ENCODE measurements around the gene RUNX2.

Gene RUNX2

GRCh38 chr6:45483021-45483420 is 154.9 kb downstream of the RUNX2 start:
- Mint-ChIP-seq H3K36me3 (ENCODE audit: insufficient read depth) (peaks cover 6% of the 10 kb centered on the region), H3K27ac (no peak overlapping the region)
- no peak for DNase-seq

GRCh38 chr6:45483501-45483900 is 155.4 kb downstream of the RUNX2 start:
- no peaks in the 10 kb centered on the region for H3K9me3 Mint-ChIP-seq
- no peak overlapping the region for H3K4me3 Mint-ChIP-seq
- peaks cover 6% of the 10 kb centered on the region for H3K36me3 Mint-ChIP-seq (ENCODE audit: insufficient read depth)
- DNase-seq, result no peak
- peaks cover 0 to 24% of the 10 kb centered on the region in 2 donors for H3K4me1 Mint-ChIP-seq (ENCODE audit: low read depth in 2 of 2)
- peak overlapping the region in 1 of 2 donors; percentile 73 for H3K27ac Mint-ChIP-seq
- no peak for ATAC-seq (replicated peaks)
- no peaks in the 10 kb centered on the region for H3K27me3 Mint-ChIP-seq

More at GRCh38 chr6:45483021-45483420, 154.9 kb downstream of the RUNX2 start:
- no peak for ATAC-seq (replicated peaks)
- Mint-ChIP-seq H3K4me1 (ENCODE audit: low read depth in 2 of 2) (peaks cover 0 to 23% of the 10 kb centered on the region in 2 donors), H3K27me3 (no peaks in the 10 kb centered on the region), H3K9me3 (no peaks in the 10 kb centered on the region), H3K4me3 (no peak overlapping the region)

DNA sequence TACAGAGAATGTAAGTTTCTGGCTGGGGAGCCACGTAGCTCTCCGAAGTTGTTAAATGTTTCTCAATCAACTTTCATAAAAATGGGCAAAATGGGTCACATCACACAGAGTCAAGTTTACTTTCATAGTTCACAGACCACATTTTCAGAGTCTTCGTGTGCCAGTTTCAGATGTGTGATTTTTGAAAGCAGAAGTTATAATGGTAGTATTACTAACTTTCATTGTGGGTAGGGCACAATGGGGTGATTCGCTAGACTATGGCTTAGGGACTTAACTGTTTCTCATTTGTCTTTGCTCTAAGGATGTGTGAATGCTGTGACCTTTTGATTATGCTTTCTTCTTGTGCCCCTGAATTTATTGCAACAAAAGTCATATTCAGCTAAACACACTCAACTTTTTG is 158.6 kb downstream of the RUNX2 start:
- Mint-ChIP-seq H3K4me3 (no peak overlapping the region), H3K4me1 (ENCODE audit: low read depth in 2 of 2) (peaks cover 0 to 35% of the 10 kb centered on the region in 2 donors), H3K36me3 (ENCODE audit: insufficient read depth) (peaks cover 13% of the 10 kb centered on the region), H3K27me3 (no peaks in the 10 kb centered on the region), H3K9me3 (no peaks in the 10 kb centered on the region), H3K27ac (no peak overlapping the region)
- peak in 1 of 3 experiments; percentile 3 for DNase-seq
- ATAC-seq (replicated peaks), result peak; percentile 90

- Mint-ChIP-seq H3K4me3 (no peak overlapping the region), H3K27me3 (no peaks in the 10 kb centered on the region), H3K4me1 (ENCODE audit: low read depth in 2 of 2) (peaks cover 0 to 38% of the 10 kb centered on the region in 2 donors), H3K36me3 (ENCODE audit: insufficient read depth) (peaks cover 17% of the 10 kb centered on the region), H3K27ac (no peak overlapping the region), H3K9me3 (no peaks in the 10 kb centered on the region)
- DNase-seq (no peak), ATAC-seq (replicated peaks) (no peak)
Observed at GRCh38 chr6:45487645-45488044, 159.5 kb downstream of the RUNX2 start.

- Mint-ChIP-seq H3K36me3 (ENCODE audit: insufficient read depth) (peaks cover 17% of the 10 kb centered on the region), H3K4me1 (ENCODE audit: low read depth in 2 of 2) (peaks cover 0 to 34% of the 10 kb centered on the region in 2 donors), H3K27ac (no peak overlapping the region), H3K9me3 (no peaks in the 10 kb centered on the region), H3K4me3 (no peak overlapping the region), H3K27me3 (no peaks in the 10 kb centered on the region)
- ATAC-seq (replicated peaks) (no peak), DNase-seq (no peak)
Observed at GRCh38 chr6:45488269-45488668, 160.1 kb downstream of the RUNX2 start.

DNA sequence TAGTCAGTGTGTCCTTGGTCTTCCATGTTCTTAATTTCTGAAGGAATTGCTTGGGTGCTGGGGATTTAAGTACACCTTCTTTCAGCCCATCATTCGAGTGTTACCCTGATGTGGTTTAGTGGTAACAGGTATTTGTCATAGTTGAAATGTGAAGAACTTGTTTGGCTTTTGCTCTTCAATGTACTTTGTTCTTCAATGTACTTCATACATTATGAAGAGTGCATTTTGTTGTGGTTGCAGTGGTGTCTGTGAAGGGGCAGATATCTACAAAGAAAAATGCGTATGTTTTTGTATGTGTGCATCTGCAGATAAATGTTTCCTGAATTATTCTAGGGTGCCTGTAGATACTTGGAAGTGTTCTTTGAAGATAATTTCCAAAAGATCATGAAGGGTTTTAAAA is 160.8 kb downstream of the RUNX2 start:
- Mint-ChIP-seq H3K27me3 (no peaks in the 10 kb centered on the region), H3K27ac (no peak overlapping the region), H3K4me3 (no peak overlapping the region), H3K36me3 (ENCODE audit: insufficient read depth) (peaks cover 18% of the 10 kb centered on the region), H3K9me3 (no peaks in the 10 kb centered on the region), H3K4me1 (ENCODE audit: low read depth in 2 of 2) (peaks cover 0 to 31% of the 10 kb centered on the region in 2 donors)
- no peak for DNase-seq
- ATAC-seq (replicated peaks), result peak; percentile 41

DNA sequence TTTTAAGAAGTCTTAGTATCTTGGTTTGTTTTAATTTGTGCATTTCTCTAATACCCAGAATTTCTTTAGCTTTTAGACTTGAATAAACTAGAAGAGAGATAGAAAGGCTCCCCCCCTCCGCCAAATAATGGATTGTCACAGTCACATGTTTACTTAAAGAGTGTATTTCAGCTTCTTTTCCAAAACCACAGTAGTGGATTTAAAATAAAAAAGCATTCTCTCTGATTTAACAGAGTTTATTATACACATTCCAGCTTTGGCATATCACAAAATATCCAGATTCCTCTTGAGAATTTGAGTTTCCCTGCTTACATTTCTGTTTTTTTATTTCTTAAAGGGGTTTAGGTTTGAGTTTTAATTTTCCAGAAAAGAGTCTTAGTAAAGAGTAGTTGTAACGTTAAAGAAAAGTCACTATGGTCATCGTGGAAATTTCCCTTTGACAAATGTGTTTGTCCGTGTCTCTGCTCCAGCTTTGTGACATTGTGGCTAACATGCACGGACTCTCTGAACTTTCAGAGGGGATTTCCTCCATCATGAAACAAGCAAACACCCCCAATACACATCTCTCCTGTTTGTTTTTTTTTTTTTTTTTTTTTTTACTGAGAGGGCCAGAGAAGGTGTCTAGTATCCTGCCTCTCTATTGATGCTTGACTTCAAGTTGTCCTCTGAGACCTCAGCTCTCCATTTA is 163.1 kb downstream of the RUNX2 start:
- H3K4me1 Mint-ChIP-seq (ENCODE audit: low read depth in 2 of 2), result peaks cover 19 to 47% of the 10 kb centered on the region in 2 donors
- ATAC-seq (replicated peaks) (no peak), DNase-seq (no peak)
- no peak overlapping the region for H3K4me3 Mint-ChIP-seq
- peak overlapping the region in 1 of 2 donors; percentile 35 for H3K27ac Mint-ChIP-seq
- no peaks in the 10 kb centered on the region for H3K27me3 Mint-ChIP-seq
- no peaks in the 10 kb centered on the region for H3K9me3 Mint-ChIP-seq
- peaks cover 15% of the 10 kb centered on the region for H3K36me3 Mint-ChIP-seq (ENCODE audit: insufficient read depth)

- Mint-ChIP-seq H3K9me3 (no peaks in the 10 kb centered on the region), H3K36me3 (ENCODE audit: insufficient read depth) (peaks cover 19% of the 10 kb centered on the region), H3K4me3 (no peak overlapping the region), H3K27me3 (no peaks in the 10 kb centered on the region), H3K4me1 (ENCODE audit: low read depth in 2 of 2) (peaks cover 24 to 54% of the 10 kb centered on the region in 2 donors), H3K27ac (peak overlapping the region in 1 of 2 donors; percentile 35)
- DNase-seq (no peak), ATAC-seq (replicated peaks) (no peak)
Observed at GRCh38 chr6:45491874-45492273, 163.7 kb downstream of the RUNX2 start.

DNA sequence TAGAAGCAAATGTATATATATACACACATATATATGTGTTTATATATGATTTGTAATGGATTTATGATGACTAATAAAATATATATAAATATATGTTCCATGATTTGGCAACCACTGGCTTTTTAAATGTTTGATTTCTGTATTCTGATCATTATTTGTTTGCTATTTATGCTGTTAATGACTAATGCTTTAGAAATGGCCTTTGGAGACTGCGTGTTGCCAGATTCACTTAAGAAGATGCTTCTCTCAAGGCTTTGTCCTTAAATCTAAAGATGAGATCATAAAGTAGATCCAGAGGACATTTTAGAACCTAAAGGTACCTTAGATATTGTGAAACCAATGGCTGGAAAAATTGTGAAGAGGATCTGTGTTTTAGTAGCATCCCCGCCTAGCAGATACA is 165.6 kb downstream of the RUNX2 start:
- H3K27me3 Mint-ChIP-seq, result no peaks in the 10 kb centered on the region
- H3K36me3 Mint-ChIP-seq (ENCODE audit: insufficient read depth), result peaks cover 20% of the 10 kb centered on the region
- DNase-seq (no peak), ATAC-seq (replicated peaks) (no peak)
- peak overlapping the region in 1 of 2 donors; percentile 33 for H3K4me3 Mint-ChIP-seq
- peak overlapping the region in 1 of 2 donors; percentile 64 for H3K27ac Mint-ChIP-seq
- H3K4me1 Mint-ChIP-seq (ENCODE audit: low read depth in 2 of 2), result peaks cover 28 to 58% of the 10 kb centered on the region in 2 donors
- no peaks in the 10 kb centered on the region for H3K9me3 Mint-ChIP-seq

DNA sequence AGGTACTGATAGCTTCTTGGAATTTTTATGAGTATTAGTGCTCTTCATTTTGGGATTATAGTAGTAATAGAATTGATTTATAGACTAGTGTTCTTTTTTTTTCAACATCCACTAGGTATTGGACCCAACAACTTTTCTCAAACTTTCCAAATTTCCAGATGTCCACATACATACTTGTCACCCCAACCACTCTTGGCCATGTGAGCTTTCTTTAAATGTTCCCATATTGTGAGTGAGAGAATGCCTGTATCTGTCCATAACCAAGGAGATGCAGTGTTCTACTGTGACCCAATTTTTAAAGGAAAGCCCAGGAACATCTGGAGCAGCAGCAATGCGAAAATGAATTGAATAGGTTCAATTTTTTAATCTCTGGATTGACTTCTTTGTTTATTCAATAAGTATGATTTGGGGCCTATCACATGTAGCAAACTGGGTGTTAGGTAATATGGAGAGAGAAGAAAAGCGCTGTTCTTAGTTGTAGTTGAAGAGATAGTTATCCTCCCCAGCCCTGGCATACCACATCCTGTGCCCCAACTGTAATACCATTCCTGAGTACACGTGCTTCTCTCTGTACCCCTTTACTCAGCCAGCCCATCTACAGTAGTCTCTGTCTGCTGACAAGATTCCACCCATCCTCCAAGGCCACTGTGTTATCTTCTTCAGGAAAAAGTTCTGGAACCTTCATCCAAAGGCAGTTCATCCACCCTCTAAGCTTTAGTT is 166.4 kb downstream of the RUNX2 start:
- Mint-ChIP-seq H3K27me3 (no peaks in the 10 kb centered on the region), H3K36me3 (ENCODE audit: insufficient read depth) (peaks cover 20% of the 10 kb centered on the region), H3K9me3 (no peaks in the 10 kb centered on the region), H3K27ac (peak overlapping the region; percentile 64 to 88), H3K4me1 (ENCODE audit: low read depth in 2 of 2) (peaks cover 28 to 51% of the 10 kb centered on the region in 2 donors), H3K4me3 (peak overlapping the region; percentile 23 to 57)
- ATAC-seq (replicated peaks) (peak; percentile 74), DNase-seq (peak in 1 of 3 experiments; percentile 7)

DNA sequence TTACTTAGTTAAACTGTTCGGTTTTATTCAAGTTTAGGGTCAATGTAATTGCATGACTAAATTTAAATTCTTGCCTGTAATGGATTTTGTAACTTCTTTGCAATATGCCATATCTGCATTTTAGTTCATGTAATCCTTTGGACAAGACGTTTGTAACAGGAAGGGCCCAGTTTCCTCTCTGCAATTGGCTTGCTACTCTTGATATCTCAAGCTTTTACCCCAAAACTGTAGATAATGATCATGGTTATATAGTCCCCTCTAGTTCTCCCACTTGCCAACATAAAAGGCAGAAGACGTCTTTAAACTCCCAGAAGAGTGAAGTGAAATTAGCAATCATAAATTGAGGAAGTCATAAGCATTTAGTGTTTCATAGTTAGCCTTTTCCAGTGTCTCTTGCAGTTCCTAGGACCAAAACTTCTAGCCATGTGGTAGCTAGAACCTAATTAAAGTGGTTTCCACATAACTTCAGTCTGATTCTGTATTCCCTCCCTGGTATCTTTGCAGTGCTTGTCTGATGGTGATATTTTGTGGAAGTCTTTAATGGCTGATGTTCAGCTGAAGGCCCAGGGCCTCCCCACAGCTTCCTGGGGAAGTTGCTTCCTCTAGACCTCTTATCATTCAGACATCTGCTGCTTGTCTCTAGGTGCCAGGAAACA is 167.4 kb downstream of the RUNX2 start:
- H3K4me1 Mint-ChIP-seq (ENCODE audit: low read depth in 2 of 2), result peaks cover 28 to 49% of the 10 kb centered on the region in 2 donors
- ATAC-seq (replicated peaks) (peak; percentile 86), DNase-seq (peak; percentile 5 to 16 (median 13))
- H3K27ac Mint-ChIP-seq, result peak overlapping the region; percentile 64 to 88
- peak overlapping the region; percentile 32 to 57 for H3K4me3 Mint-ChIP-seq
- peaks cover 20% of the 10 kb centered on the region for H3K36me3 Mint-ChIP-seq (ENCODE audit: insufficient read depth)
- no peaks in the 10 kb centered on the region for H3K9me3 Mint-ChIP-seq
- no peaks in the 10 kb centered on the region for H3K27me3 Mint-ChIP-seq

DNA sequence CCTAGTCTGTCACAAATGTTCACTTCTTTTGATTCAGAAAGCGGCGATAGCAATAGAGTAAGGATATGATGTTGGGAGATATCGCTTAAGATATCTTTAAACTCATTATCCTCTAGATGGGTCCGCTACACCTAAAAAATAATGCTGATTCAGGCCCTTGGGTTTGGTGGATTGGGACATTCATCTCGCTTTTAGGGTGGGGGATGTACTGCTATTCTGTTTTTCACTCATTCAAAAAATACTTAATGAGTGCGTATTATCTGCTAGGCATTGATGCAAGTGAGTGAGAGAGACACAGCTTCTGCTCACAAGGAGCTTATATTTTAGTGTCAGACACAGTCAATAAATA is 167.9 kb downstream of the RUNX2 start:
- ATAC-seq (replicated peaks), result no peak
- DNase-seq, result no peak
- no peaks in the 10 kb centered on the region for H3K9me3 Mint-ChIP-seq
- peak overlapping the region; percentile 64 to 88 for H3K27ac Mint-ChIP-seq
- peak overlapping the region; percentile 32 to 57 for H3K4me3 Mint-ChIP-seq
- peaks cover 28 to 47% of the 10 kb centered on the region in 2 donors for H3K4me1 Mint-ChIP-seq (ENCODE audit: low read depth in 2 of 2)
- peaks cover 17% of the 10 kb centered on the region for H3K36me3 Mint-ChIP-seq (ENCODE audit: insufficient read depth)
- H3K27me3 Mint-ChIP-seq, result no peaks in the 10 kb centered on the region

DNA sequence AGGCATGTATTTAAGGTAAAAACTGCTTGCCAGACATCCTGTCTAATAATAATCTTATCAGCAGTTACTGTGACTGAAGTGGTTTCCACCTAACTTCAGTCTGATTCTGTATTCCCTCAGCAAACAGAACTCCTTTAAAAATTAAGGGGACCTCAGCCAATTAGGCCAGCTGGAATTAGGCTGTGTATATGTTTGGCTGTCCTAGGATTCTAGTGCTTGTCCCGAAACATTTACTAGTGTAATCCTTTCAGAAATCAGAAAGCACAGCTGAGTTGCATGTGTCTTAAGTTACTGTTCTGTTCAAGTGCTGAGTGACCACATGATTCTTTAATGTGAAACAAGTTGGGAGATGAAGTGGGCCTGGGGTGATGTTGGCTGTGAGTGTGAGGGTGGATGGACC is 170.5 kb downstream of the RUNX2 start:
- H3K27ac Mint-ChIP-seq, result no peak overlapping the region
- H3K9me3 Mint-ChIP-seq, result no peaks in the 10 kb centered on the region
- H3K27me3 Mint-ChIP-seq, result no peaks in the 10 kb centered on the region
- H3K36me3 Mint-ChIP-seq (ENCODE audit: insufficient read depth), result peaks cover 23% of the 10 kb centered on the region
- H3K4me1 Mint-ChIP-seq (ENCODE audit: low read depth in 2 of 2), result peaks cover 28 to 60% of the 10 kb centered on the region in 2 donors
- H3K4me3 Mint-ChIP-seq, result no peak overlapping the region
- no peak for DNase-seq
- no peak for ATAC-seq (replicated peaks)

Data from effector memory CD8-positive, alpha-beta T cell (primary cell).